OCI-LY7 (cell line): Measurements from ENCODE around the gene DNAJC24. TPM values are rescaled to one million over a fixed set of nuclear protein-coding genes. Genes with fewer than 3 reads are reported as not detected.

Experiments
- BruUV-seq: library from RNA; stranded (reverse); fragments of 400-500 nt; replicated peaks from 2 replicates; lab custom pipeline; 2021; lab: Mats Ljungman, UMichigan
- CTCF ChIA-PET: fragments of 300-600 bp; sonication (Branson Sonifier 250); formaldehyde crosslinking; loops from one replicate; lab custom pipeline; 2022; ENCODE audit warnings: antibody characterized with exemption; ENCODE audit not compliant: unreplicated experiment; lab: Charles Lee
- POLR2A ChIA-PET: fragments of 300-600 bp; sonication (Branson Sonifier 250); formaldehyde crosslinking; loops from one replicate; lab custom pipeline; 2022; ENCODE audit warnings: antibody characterized with exemption; lab: Charles Lee
- DNase-seq: peaks from one replicate; pipeline ENCODE4 v3.0.0-alpha.2; 2015; ENCODE audit warnings: low spot score
- H2AFZ ChIP-seq: fragments of 200-600 bp; sonication (generic), shearing (Covaris generic); 2 replicates; pipeline ENCODE4 v1.6.1; 2014; ENCODE audit warnings: mild to moderate bottlenecking, antibody characterized with exemption, low read length, moderate library complexity
- H3K27ac ChIP-seq: fragments of 200-600 bp; sonication (generic); 2 replicates; pipeline ENCODE4 v1.5.1; 2014; ENCODE audit warnings: mixed run types, low read depth, mild to moderate bottlenecking, moderate library complexity, low read length, inconsistent platforms; ENCODE audit not compliant: poor library complexity, severe bottlenecking
- H3K36me3 ChIP-seq: fragments of 200-600 bp; sonication (generic); 2 replicates; pipeline ENCODE4 v1.6.1; 2014; ENCODE audit warnings: mild to moderate bottlenecking, antibody characterized with exemption, low read length, moderate library complexity, mixed read lengths; ENCODE audit not compliant: insufficient read depth
- H3K4me1 ChIP-seq: fragments of 200-600 bp; sonication (generic); 2 replicates; pipeline ENCODE4 v1.5.1; 2014; ENCODE audit warnings: mild to moderate bottlenecking, low read length; ENCODE audit not compliant: insufficient read depth, poor library complexity, severe bottlenecking
- H3K4me2 ChIP-seq: fragments of 200-600 bp; sonication (generic); 2 replicates; pipeline ENCODE4 v1.6.1; 2014; ENCODE audit warnings: mild to moderate bottlenecking, low read length
- H3K4me3 ChIP-seq: fragments of 200-600 bp; sonication (generic); 2 replicates; pipeline ENCODE4 v1.5.1; 2014; ENCODE audit warnings: mild to moderate bottlenecking, low read depth, low read length; ENCODE audit not compliant: poor library complexity, severe bottlenecking
- H3K79me2 ChIP-seq: fragments of 200-600 bp; sonication (generic); 2 replicates; pipeline ENCODE4 v1.6.1; 2016; ENCODE audit warnings: low read depth, mild to moderate bottlenecking, low read length, moderate library complexity, mixed read lengths; ENCODE audit not compliant: insufficient read depth
- H3K9me2 ChIP-seq: fragments of 200-600 bp; sonication (generic); 2 replicates; pipeline ENCODE4 v1.6.1; 2016; ENCODE audit warnings: mild to moderate bottlenecking, low read length, mixed read lengths; ENCODE audit not compliant: insufficient read depth
- H3K9me3 ChIP-seq: fragments of 200-600 bp; sonication (generic); 2 replicates; pipeline ENCODE4 v1.6.1; 2014; ENCODE audit warnings: mild to moderate bottlenecking, mixed run types, low read length, mixed read lengths
- H4K20me1 ChIP-seq: fragments of 200-600 bp; sonication (generic); 2 replicates; pipeline ENCODE4 v1.6.1; 2014; ENCODE audit warnings: mild to moderate bottlenecking, antibody characterized with exemption, low read length, moderate library complexity, mixed read lengths; ENCODE audit not compliant: insufficient read depth
- EZH2phosphoT487 ChIP-seq: fragments of 200-600 bp; sonication (generic); IDR thresholded peaks from 2 replicates; pipeline ENCODE4 v1.6.1; 2018; ENCODE audit warnings: low read depth, borderline replicate concordance, mild to moderate bottlenecking, mixed run types, antibody characterized with exemption, low read length, moderate library complexity, mixed read lengths
- intact Hi-C: fragments of 100-400 bp; cut with micrococcal nuclease; formaldehyde crosslinking; loops from one replicate; pipeline ENCODE4 v1.10.0; 2022; ENCODE audit not compliant: unreplicated experiment
- total RNA-seq, 2 experiments: library from RNA; depleted of rRNA in 1 of 2; stranded (reverse); fragments of >200 nt in 1 of 2; shearing (Covaris generic) in 1 of 2; gene quantifications; 2 replicates each; pipeline ENCODE4 v1.2.3, GENCODE V29; 2014 to 2022
- TF ChIP-seq, protein P1 (sequence below): fragments of 200-600 bp; sonication (generic); conservative IDR thresholded peaks from 2 replicates; pipeline ENCODE4 v1.5.1; 2014; ENCODE audit warnings: mild to moderate bottlenecking, antibody characterized with exemption, low read length, moderate library complexity, mixed read lengths

The DNAJC24 gene
- total RNA-seq, 2 experiments from 2014 or later: 11.6 to 16.3 TPM

DNA sequence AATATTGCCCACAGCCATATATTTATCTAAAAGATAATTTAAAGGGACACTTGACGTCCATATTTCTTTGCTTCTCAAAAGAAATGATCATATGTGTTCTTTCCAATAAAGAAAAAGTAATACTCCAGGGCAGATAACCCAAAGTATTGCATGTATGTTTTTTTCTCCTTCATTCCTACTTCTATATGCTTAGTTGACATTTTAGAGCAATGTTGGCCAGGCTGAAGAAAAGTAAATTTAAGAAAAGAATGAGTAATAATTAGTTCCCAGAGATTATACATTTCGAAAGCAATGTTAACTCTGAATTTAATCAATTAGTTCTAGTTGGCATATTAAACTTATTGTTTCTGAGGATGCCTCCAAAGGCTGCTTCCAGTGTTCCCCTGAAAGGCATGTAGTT, 48.2 kb downstream of the DNAJC24 start:
- POLR2A ChIA-PET: interaction anchor here (1.0 to 1.2 kb wide), 3 partner anchors 11 to 256 kb away, joined by 3 to 5 read pairs (median 4); no protein-coding TSS in a partner anchor
- no peak for DNase-seq
- CTCF ChIA-PET: no interaction called here
- no peaks in the 10 kb centered on the region for H3K36me3 ChIP-seq
- H3K9me2 ChIP-seq: no peaks in the 10 kb centered on the region
- H3K4me2 ChIP-seq: no peak overlapping the region
- no peak overlapping the region for H2AFZ ChIP-seq
- no peak overlapping the region for H3K27ac ChIP-seq
- no peak for TF ChIP-seq EZH2phosphoT487
- TF ChIP-seq, protein P1, sequence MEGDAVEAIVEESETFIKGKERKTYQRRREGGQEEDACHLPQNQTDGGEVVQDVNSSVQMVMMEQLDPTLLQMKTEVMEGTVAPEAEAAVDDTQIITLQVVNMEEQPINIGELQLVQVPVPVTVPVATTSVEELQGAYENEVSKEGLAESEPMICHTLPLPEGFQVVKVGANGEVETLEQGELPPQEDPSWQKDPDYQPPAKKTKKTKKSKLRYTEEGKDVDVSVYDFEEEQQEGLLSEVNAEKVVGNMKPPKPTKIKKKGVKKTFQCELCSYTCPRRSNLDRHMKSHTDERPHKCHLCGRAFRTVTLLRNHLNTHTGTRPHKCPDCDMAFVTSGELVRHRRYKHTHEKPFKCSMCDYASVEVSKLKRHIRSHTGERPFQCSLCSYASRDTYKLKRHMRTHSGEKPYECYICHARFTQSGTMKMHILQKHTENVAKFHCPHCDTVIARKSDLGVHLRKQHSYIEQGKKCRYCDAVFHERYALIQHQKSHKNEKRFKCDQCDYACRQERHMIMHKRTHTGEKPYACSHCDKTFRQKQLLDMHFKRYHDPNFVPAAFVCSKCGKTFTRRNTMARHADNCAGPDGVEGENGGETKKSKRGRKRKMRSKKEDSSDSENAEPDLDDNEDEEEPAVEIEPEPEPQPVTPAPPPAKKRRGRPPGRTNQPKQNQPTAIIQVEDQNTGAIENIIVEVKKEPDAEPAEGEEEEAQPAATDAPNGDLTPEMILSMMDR: no peak
- no peaks in the 10 kb centered on the region for H4K20me1 ChIP-seq
- H3K4me1 ChIP-seq: no peaks in the 10 kb centered on the region
- no peak overlapping the region for H3K4me3 ChIP-seq
- H3K9me3 ChIP-seq: no peaks in the 10 kb centered on the region
- no TSS peak for BruUV-seq
- intact Hi-C loops: no loop called here
- H3K79me2 ChIP-seq: no peaks in the 10 kb centered on the region

GRCh38 chr11:31419138-31419537, 49.5 kb downstream of the DNAJC24 start:
- H3K9me2 ChIP-seq: no peaks in the 10 kb centered on the region
- H3K27ac ChIP-seq: no peak overlapping the region
- no peak for TF ChIP-seq EZH2phosphoT487
- TF ChIP-seq, protein P1: no peak
- no peaks in the 10 kb centered on the region for H3K36me3 ChIP-seq
- no peak overlapping the region for H3K4me3 ChIP-seq
- ChIA-PET POLR2A (interaction anchor here (1.1 kb wide), 1 partner anchor 49 kb away, joined by 3 read pairs; the partner anchor contains the start of gene DNAJC24), CTCF (no interaction called here)
- no peak for DNase-seq
- intact Hi-C loops: no loop called here
- BruUV-seq: no TSS peak
- H4K20me1 ChIP-seq: no peaks in the 10 kb centered on the region
- H3K9me3 ChIP-seq: no peaks in the 10 kb centered on the region
- no peaks in the 10 kb centered on the region for H3K79me2 ChIP-seq
- H3K4me1 ChIP-seq: no peaks in the 10 kb centered on the region
- no peak overlapping the region for H2AFZ ChIP-seq
- H3K4me2 ChIP-seq: no peak overlapping the region

DNA sequence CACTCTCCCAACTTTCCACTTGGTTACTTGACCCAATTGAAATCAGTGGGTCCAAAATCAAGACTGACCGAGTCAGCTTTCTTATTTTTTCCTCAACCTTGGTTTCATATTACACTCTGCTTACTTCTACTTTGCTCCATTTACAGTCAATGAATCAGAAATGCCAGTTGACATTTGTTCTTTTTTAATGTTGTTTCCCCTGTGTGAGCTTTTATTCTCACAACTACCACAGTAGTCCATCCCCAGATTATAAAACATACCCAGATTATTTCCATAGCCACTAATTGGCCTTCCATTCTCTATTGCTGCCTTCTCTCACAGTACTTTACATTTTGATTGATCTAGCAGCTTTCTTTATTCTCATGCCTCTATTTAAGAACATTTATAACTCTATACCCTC, 50.0 kb downstream of the DNAJC24 start:
- H3K4me3 ChIP-seq: no peak overlapping the region
- H3K4me1 ChIP-seq: no peaks in the 10 kb centered on the region
- H3K36me3 ChIP-seq: no peaks in the 10 kb centered on the region
- intact Hi-C loops: no loop called here
- no peak overlapping the region for H2AFZ ChIP-seq
- no peak for TF ChIP-seq EZH2phosphoT487
- TF ChIP-seq, protein P1: no peak
- no peak for DNase-seq
- no TSS peak for BruUV-seq
- no peak overlapping the region for H3K4me2 ChIP-seq
- ChIA-PET POLR2A (interaction anchor here (1.1 kb wide), 1 partner anchor 50 kb away, joined by 3 read pairs; the partner anchor contains the start of gene DNAJC24), CTCF (no interaction called here)
- H4K20me1 ChIP-seq: no peaks in the 10 kb centered on the region
- H3K27ac ChIP-seq: no peak overlapping the region
- H3K79me2 ChIP-seq: no peaks in the 10 kb centered on the region
- no peaks in the 10 kb centered on the region for H3K9me2 ChIP-seq
- H3K9me3 ChIP-seq: no peaks in the 10 kb centered on the region
